IMR-90 (cell line): ENCODE results near the gene RASGRF2. TPM values are rescaled to one million over a fixed set of nuclear protein-coding genes. Genes with fewer than 3 reads are reported as not detected.

ENCODE experiments used
- ATAC-seq: fragments of 200-7000 bp; cut with Tn5 transposase; 2 replicates; pipeline ENCODE4 v1.9.1; 2020; ENCODE audit warnings: low read depth, mild to moderate bottlenecking, moderate library complexity
- BruUV-seq: library from RNA; stranded (reverse); fragments of 400-500 nt; replicated peaks from 2 replicates; lab custom pipeline; 2021; lab: Mats Ljungman, UMichigan
- CTCF ChIA-PET: fragments of 300-600 bp; formaldehyde crosslinking; extraction: SDS; loops from one replicate; lab custom pipeline; 2021; ENCODE audit warnings: antibody characterized with exemption; lab: Yijun Ruan, JAX
- POLR2A ChIA-PET: fragments of 300-600 bp; sonication (Branson Sonifier 250); formaldehyde crosslinking; loops from one replicate; lab custom pipeline; 2022; ENCODE audit warnings: antibody characterized with exemption; ENCODE audit not compliant: unreplicated experiment; lab: Charles Lee
- DNase-seq: peaks from one replicate; pipeline ENCODE4 v3.0.0; 2013
- H2AFZ ChIP-seq: replicated peaks from 2 replicates; pipeline ENCODE3; 2013; ENCODE audit warnings: low read length, mild to moderate bottlenecking; ENCODE audit not compliant: poor library complexity
- H2AK5ac ChIP-seq: 2 replicates; pipeline ENCODE4 v1.6.1; 2013; ENCODE audit warnings: low read depth, low read length, inconsistent platforms
- H2AK9ac ChIP-seq: replicated peaks from 2 replicates; pipeline ENCODE3; 2013; ENCODE audit warnings: mild to moderate bottlenecking, low read depth, low read length, moderate library complexity; ENCODE audit not compliant: poor library complexity
- H2BK120ac ChIP-seq: 2 replicates; pipeline ENCODE4 v1.6.1; 2013; ENCODE audit warnings: low read depth, low read length, inconsistent platforms
- H2BK15ac ChIP-seq: 3 replicates; pipeline ENCODE4 v1.6.1; 2013; ENCODE audit warnings: low read depth, low read length, inconsistent platforms
- H2BK20ac ChIP-seq: 2 replicates; pipeline ENCODE4 v1.6.1; 2013; ENCODE audit warnings: low read depth, mild to moderate bottlenecking, inconsistent platforms, low read length, moderate library complexity
- H2BK5ac ChIP-seq: 2 replicates; pipeline ENCODE4 v1.6.1; 2013; ENCODE audit warnings: mild to moderate bottlenecking, low read depth, low read length, inconsistent platforms; ENCODE audit not compliant: poor library complexity, severe bottlenecking
- H3K14ac ChIP-seq: replicated peaks from 2 replicates; pipeline ENCODE4 v1.6.1; 2013; ENCODE audit warnings: low read depth, low read length, inconsistent platforms
- H3K18ac ChIP-seq: 2 replicates; pipeline ENCODE4 v1.6.1; 2013; ENCODE audit warnings: low read depth, low read length, control low read depth
- H3K23ac ChIP-seq: 2 replicates; pipeline ENCODE4 v1.6.1; 2013; ENCODE audit warnings: low read depth, low read length, inconsistent platforms
- H3K27ac ChIP-seq: 2 replicates; pipeline ENCODE4 v1.5.1; 2013; ENCODE audit warnings: mild to moderate bottlenecking, control low read depth, low read length; ENCODE audit not compliant: insufficient read depth
- H3K27me3 ChIP-seq: 2 replicates; pipeline ENCODE4 v1.6.1; 2013; ENCODE audit warnings: low read length; ENCODE audit not compliant: control insufficient read depth, insufficient read depth
- H3K36me3 ChIP-seq: 2 replicates; pipeline ENCODE4 v1.6.1; 2013; ENCODE audit warnings: low read length, mixed read lengths; ENCODE audit not compliant: control insufficient read depth, insufficient read depth
- H3K4ac ChIP-seq: 2 replicates; pipeline ENCODE4 v1.6.1; 2013; ENCODE audit warnings: low read depth, low read length, inconsistent platforms
- H3K4me1 ChIP-seq: 2 replicates; pipeline ENCODE4 v1.6.1; 2013; ENCODE audit warnings: low read length, mixed read lengths; ENCODE audit not compliant: control insufficient read depth, insufficient read depth
- H3K4me2 ChIP-seq: 2 replicates; pipeline ENCODE4 v1.6.1; 2013; ENCODE audit warnings: low read depth, mild to moderate bottlenecking, control low read depth, low read length, moderate library complexity
- H3K4me3 ChIP-seq: 2 replicates; pipeline ENCODE4 v1.5.1; 2013; ENCODE audit warnings: low read depth, mild to moderate bottlenecking, control low read depth, low read length, moderate library complexity; ENCODE audit not compliant: insufficient read depth
- H3K56ac ChIP-seq: 2 replicates; pipeline ENCODE4 v1.6.1; 2013; ENCODE audit warnings: low read length, inconsistent platforms; ENCODE audit not compliant: insufficient read depth; ENCODE audit errors: extremely low read depth
- H3K79me1 ChIP-seq, 2 experiments: 2 replicates each; pipeline ENCODE4 v1.6.1; 2013; ENCODE audit warnings: low read length in 2 of 2, inconsistent platforms in 1 of 2, low read depth in 1 of 2
- H3K9ac ChIP-seq: 2 replicates; pipeline ENCODE4 v1.6.1; 2013; ENCODE audit warnings: low read depth, low read length, control low read depth
- H3K9me1 ChIP-seq: 2 replicates; pipeline ENCODE4 v1.6.1; 2013; ENCODE audit warnings: low read length, inconsistent platforms; ENCODE audit not compliant: insufficient read depth
- H3K9me3 ChIP-seq: 2 replicates; pipeline ENCODE4 v1.6.1; 2013; ENCODE audit warnings: low read length; ENCODE audit not compliant: control insufficient read depth, insufficient read depth
- H4K20me1 ChIP-seq: 2 replicates; pipeline ENCODE4 v1.6.1; 2013; ENCODE audit warnings: low read length, inconsistent platforms; ENCODE audit not compliant: insufficient read depth
- H4K5ac ChIP-seq: 2 replicates; pipeline ENCODE4 v1.6.1; 2013; ENCODE audit warnings: mild to moderate bottlenecking, low read depth, low read length, control low read depth
- H4K8ac ChIP-seq, 2 experiments: 2 replicates each; pipeline ENCODE4 v1.6.1; 2013; ENCODE audit warnings: low read depth in 2 of 2, low read length in 2 of 2, control low read depth in 1 of 2, inconsistent platforms in 1 of 2
- H4K91ac ChIP-seq: 2 replicates; pipeline ENCODE4 v1.6.1; 2013; ENCODE audit warnings: low read depth, low read length, inconsistent platforms; ENCODE audit not compliant: insufficient read depth
- BHLHE40 ChIP-seq: fragments of 150-350 bp; IDR thresholded peaks from 2 replicates; pipeline ENCODE4 v1.6.1; 2016; ENCODE audit warnings: mild to moderate bottlenecking, low read depth, low read length
- CEBPB ChIP-seq: IDR thresholded peaks from 2 replicates; pipeline ENCODE4 v1.6.1; 2012; ENCODE audit warnings: low read depth, low read length, improper control_type of control experiment
- CHD1 ChIP-seq: IDR thresholded peaks from 2 replicates; pipeline ENCODE4 v1.6.1; 2012; ENCODE audit warnings: low read depth, low read length, improper control_type of control experiment
- CTCF ChIP-seq: conservative IDR thresholded peaks from 2 replicates; pipeline ENCODE4 v1.5.1; 2012; ENCODE audit warnings: mild to moderate bottlenecking, low read depth, low read length, improper control_type of control experiment
- ELK1 ChIP-seq: fragments of 150-350 bp; IDR thresholded peaks from 2 replicates; pipeline ENCODE4 v1.6.1; 2016; ENCODE audit warnings: low read depth, mild to moderate bottlenecking, low read length, moderate library complexity, borderline replicate concordance
- FOS ChIP-seq: fragments of 150-350 bp; IDR thresholded peaks from 2 replicates; pipeline ENCODE4 v1.6.1; 2016; ENCODE audit warnings: low read depth, low read length
- MAFK ChIP-seq: IDR thresholded peaks from 2 replicates; pipeline ENCODE4 v1.6.1; 2012; ENCODE audit warnings: low read depth, low read length, improper control_type of control experiment
- MAZ ChIP-seq: IDR thresholded peaks from 2 replicates; pipeline ENCODE4 v1.6.1; 2012; ENCODE audit warnings: low read depth, mild to moderate bottlenecking, low read length, improper control_type of control experiment, moderate library complexity, borderline replicate concordance
- MXI1 ChIP-seq: IDR thresholded peaks from 2 replicates; pipeline ENCODE4 v1.6.1; 2012; ENCODE audit warnings: low read depth, mild to moderate bottlenecking, low read length, moderate library complexity, borderline replicate concordance
- POLR2A ChIP-seq: IDR thresholded peaks from 2 replicates; pipeline ENCODE4 v1.6.1; 2012; ENCODE audit warnings: mild to moderate bottlenecking, low read depth, low read length
- RAD21 ChIP-seq: IDR thresholded peaks from 2 replicates; pipeline ENCODE4 v1.6.1; 2012; ENCODE audit warnings: low read length, improper control_type of control experiment
- RCOR1 ChIP-seq: IDR thresholded peaks from 2 replicates; pipeline ENCODE4 v1.6.1; 2012; ENCODE audit warnings: mild to moderate bottlenecking, low read length, improper control_type of control experiment; ENCODE audit not compliant: insufficient replicate concordance
- RFX5 ChIP-seq: IDR thresholded peaks from 2 replicates; pipeline ENCODE4 v1.8.0; 2012; ENCODE audit warnings: low read depth, mild to moderate bottlenecking, low read length, moderate library complexity
- USF2 ChIP-seq: fragments of 150-350 bp; IDR thresholded peaks from 2 replicates; pipeline ENCODE4 v1.6.1; 2017; ENCODE audit warnings: mild to moderate bottlenecking, antibody characterized with exemption, low read length, low read depth
- WGBS, 2 experiments: methylation state at CpG; one replicate each; pipeline versions ENCODE4 v1.1.5 to v1.1.7; 2013; ENCODE audit warnings: missing lambda C conversion rate in 2 of 2; ENCODE audit not compliant: insufficient read length in 1 of 2; ENCODE audit errors: extremely low coverage in 2 of 2; 5-methylcytosine and 5-hydroxymethylcytosine counted together
- dilution Hi-C: fragments of 300-500 bp; cut with HindIII; formaldehyde crosslinking; loops from one replicate; pipeline ENCODE4 v1.14.3; 2018; ENCODE audit warnings: low sequenced_read_pairs; ENCODE audit not compliant: unreplicated experiment
- in situ Hi-C: fragments of 300-500 bp; cut with MboI; formaldehyde crosslinking; loops from 3 replicates; pipeline ENCODE4 v1.14.3; 2019; ENCODE audit warnings: low sequenced_read_pairs, inconsistent platforms, mixed read lengths
- intact Hi-C: fragments of 100-400 bp; cut with micrococcal nuclease; formaldehyde crosslinking; loops from 2 replicates; pipeline ENCODE4 v1.10.0; 2022
- polyA plus RNA-seq, 3 experiments: library from polyadenylated mRNA; depleted of rRNA; stranded (reverse); fragments of >200 nt; gene quantifications; 2 replicates each; pipeline ENCODE4 v1.2.3, GENCODE V29; 2012; ENCODE audit warnings: low replicate concordance in 1 of 3
- total RNA-seq: library from RNA; depleted of rRNA; stranded (reverse); fragments of >200 nt; gene quantifications from 2 replicates; pipeline ENCODE4 v1.2.3, GENCODE V29; 2012

The RASGRF2 gene
- total and polyA plus RNA-seq, 2 of the 4 experiments (the other 2 are of a cell fraction): 2.9 to 5.0 TPM

GRCh38 chr5:80973027-80973426, 12.9 kb downstream of the RASGRF2 start (continued):
- no peak for TF ChIP-seq RCOR1
- TF ChIP-seq FOS: no peak

GRCh38 chr5:80975065-80975464, 14.9 kb downstream of the RASGRF2 start:
- peak overlapping the region; percentile 52 for H2AFZ ChIP-seq
- peak overlapping the region; percentile 6 to 75; a peak in 2 of 4 replicates for H4K8ac ChIP-seq
- no peak overlapping the region for H2BK5ac ChIP-seq
- ChIA-PET POLR2A (no interaction called here), CTCF (no interaction called here)
- no peaks in the 10 kb centered on the region for H3K36me3 ChIP-seq
- peak overlapping the region; percentile 24; the same call in 1 of the 2 replicates for H3K9ac ChIP-seq
- peak overlapping the region; percentile 23 for H3K4me2 ChIP-seq
- DNase-seq: peak; percentile 57
- no CpG with 5 or more reads among the region's 5 CpGs for WGBS, 2 experiments
- H2AK9ac ChIP-seq: peak overlapping the region; percentile 35
- peak; percentile 50 for ATAC-seq
- no peaks in the 10 kb centered on the region for H3K27me3 ChIP-seq
- H4K20me1 ChIP-seq: no peaks in the 10 kb centered on the region
- no peak overlapping the region for H4K5ac ChIP-seq
- peak overlapping the region; percentile 24; the same call in 1 of the 2 replicates for H3K27ac ChIP-seq
- H2BK120ac ChIP-seq: peak overlapping the region; percentile 79
- peak overlapping the region; percentile 39; the same call in 1 of the 3 replicates for H2BK15ac ChIP-seq
- peak overlapping the region; percentile 78 for H3K4ac ChIP-seq
- H3K79me1 ChIP-seq: peaks cover 30 to 65% of the 10 kb centered on the region in 2 experiments
- peaks cover 20% of the 10 kb centered on the region for H3K9me1 ChIP-seq
- BruUV-seq: no TSS peak
- peak overlapping the region; percentile 12 for H3K18ac ChIP-seq
- peak overlapping the region; percentile 32 for H2BK20ac ChIP-seq
- dilution Hi-C loops (no loop called here), intact Hi-C loops (loop anchor here (5.0 kb wide), 1 partner anchor 37 kb away; no protein-coding TSS in a partner anchor), in situ Hi-C loops (no loop called here)
- H3K23ac ChIP-seq: peak overlapping the region; percentile 34
- H3K56ac ChIP-seq: no peak overlapping the region; the same call in none of the 2 replicates
- H3K9me3 ChIP-seq: no peaks in the 10 kb centered on the region
- H3K4me3 ChIP-seq: no peak overlapping the region
- H2AK5ac ChIP-seq: peak overlapping the region; percentile 67; the same call in 1 of the 2 replicates
- H3K14ac ChIP-seq: peak overlapping the region; percentile 83
- H3K4me1 ChIP-seq: peaks cover 13% of the 10 kb centered on the region
- H4K91ac ChIP-seq: peak overlapping the region; percentile 35
- TF ChIP-seq CHD1 (no peak), USF2 (no peak), CEBPB (no peak), RFX5 (no peak), RAD21 (no peak), CTCF (no peak), MAZ (no peak), BHLHE40 (no peak), FOS (no peak), MXI1 (no peak), POLR2A (no peak), MAFK (no peak), ELK1 (no peak)
